Epithelial cell of alveolus of lung (primary cell): Measurements from ENCODE around the gene CDHR2. TPM values are rescaled to one million over a fixed set of nuclear protein-coding genes. Genes with fewer than 3 reads are reported as not detected.

Experiments used
- total RNA-seq: library from RNA; depleted of rRNA; stranded (reverse); fragments of >200 nt; gene quantifications from 2 replicates; pipeline ENCODE4 v1.2.1, GENCODE V29; 2015

The CDHR2 gene
- not detected in 2 replicates for total RNA-seq

DNA sequence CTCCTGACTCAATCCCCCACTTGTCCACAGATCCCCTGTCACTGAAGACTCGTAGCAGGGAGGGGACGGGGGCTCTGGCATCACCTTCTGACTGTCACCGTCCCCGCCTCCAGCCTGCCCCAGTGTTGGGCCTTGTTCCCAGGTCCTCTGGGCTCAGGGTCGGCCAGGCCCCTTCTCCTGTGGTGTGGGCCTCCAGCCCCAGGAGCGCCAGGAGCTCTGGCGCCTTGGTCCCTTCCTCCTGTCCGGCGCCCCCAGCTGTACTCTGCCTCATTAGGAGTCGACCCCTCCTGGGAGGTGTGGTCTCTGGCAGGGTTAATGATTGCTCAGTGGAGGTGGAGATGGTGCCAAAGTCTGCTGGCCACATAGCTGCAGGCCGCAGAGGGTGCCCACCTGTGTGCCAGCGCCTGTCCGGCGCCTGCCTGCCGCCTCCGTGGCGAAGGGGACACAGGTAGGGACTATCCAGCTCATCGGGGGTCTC, at the start of gene CDHR2:
Gene CDHR2 (plus strand): TSS at position 376 of the 478 bp plus-strand sequence. CDS start 16,011 bp downstream, outside the sequence.

DNA sequence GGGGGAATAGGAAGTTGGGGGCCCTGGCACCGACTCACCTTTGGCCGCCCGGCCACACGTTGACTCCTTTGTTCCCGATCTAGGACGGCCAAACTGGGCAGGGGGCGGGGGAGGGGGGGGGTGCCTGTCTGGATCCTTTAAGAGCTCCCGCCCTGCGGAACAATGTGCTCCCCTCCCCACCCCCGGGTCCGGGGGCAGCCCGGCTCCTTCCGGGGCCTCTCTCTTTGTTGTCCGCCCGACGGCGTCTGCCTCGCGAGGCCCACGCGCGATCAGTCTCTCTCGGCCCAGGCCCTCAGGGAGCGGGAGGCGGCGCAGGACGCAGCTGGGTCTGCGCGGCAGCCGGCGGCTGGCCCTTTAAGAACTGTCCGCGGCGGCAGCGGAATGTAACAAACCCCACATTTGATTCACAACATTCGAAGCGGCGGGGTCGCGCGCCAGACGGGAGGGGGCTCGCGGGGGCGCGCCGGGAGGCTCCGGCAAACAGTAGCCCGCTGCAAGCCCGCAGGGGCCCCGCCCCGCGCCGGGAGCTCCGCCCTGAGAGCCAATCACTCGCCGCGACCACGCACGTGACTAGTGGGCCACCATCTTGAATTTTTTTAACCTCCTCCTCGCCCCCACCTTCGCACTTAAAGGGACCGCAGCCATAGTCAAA, 12.1 kb upstream of the CDHR2 start, which contains the start of gene RNF44:
Gene RNF44 (minus strand): TSS at position 501 of the 652 bp plus-strand sequence. CDS start 4,930 bp downstream, outside the sequence.

DNA sequence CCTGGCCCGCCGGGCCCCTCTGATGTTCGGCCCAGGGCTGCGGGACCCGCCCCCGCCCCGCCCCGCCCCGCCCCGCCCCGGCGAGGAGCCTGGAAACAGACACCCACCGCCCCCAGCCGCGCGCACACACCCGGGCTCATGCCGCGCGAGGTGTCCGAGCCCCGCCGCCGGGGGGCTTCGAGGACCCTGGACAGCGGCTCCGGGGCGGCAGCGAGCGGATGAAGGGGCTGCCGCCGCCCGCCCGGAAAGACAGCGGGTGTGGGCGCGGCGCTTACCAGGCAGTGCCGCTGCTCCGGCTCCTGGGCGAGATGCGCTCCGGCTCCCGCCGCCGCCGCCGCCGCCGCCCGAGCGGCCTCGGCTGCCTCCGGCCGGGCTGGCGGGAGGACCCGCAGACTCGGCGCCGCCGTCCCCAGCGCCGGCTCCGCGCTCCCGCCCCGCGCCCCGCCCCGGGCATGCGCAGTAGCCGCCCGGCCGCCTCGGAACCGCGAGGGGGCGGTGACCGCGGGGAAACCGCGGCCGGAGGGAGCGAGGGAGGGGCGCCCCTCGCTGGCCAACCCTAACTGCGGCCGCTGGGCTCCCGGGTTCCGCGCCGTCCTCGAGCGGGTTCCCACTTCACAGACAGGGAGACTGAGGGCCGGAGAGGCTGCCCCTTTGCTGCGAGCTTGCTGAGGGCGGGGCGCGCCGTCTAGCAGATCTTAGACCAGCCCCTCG, 60.7 kb downstream of the CDHR2 start, which contains the start of gene GPRIN1:
Gene GPRIN1 (minus strand): TSS at position 433 of the 711 bp plus-strand sequence. CDS start 10,322 bp downstream, outside the sequence.

GRCh38 chr5:176629853-176630680, 80.9 kb downstream of the CDHR2 start, which contains the start of the genes EIF4E1B and SNCB:
Gene EIF4E1B (plus strand): TSS chr5:176630675. CDS start chr5:176642788, 12,113 bp downstream.
Gene SNCB (minus strand): TSS chr5:176630534. CDS start chr5:176629654, 880 bp downstream.

Other genes with a start within 250 kb of the CDHR2 start
- gene KIAA1191, start 187.6 kb upstream of the CDHR2 start, total RNA-seq: 90.2 and 106 TPM in 2 replicates
- 5.7 and 20.5 TPM in 2 replicates for gene ARL10, start 183.9 kb upstream of the CDHR2 start, total RNA-seq
- 7.4 and 14.0 TPM in 2 replicates for gene NOP16, start 160.7 kb upstream of the CDHR2 start, total RNA-seq
- 110 and 210 TPM in 2 replicates for gene HIGD2A, start 160.6 kb upstream of the CDHR2 start, total RNA-seq
- 75.3 and 96.3 TPM in 2 replicates for gene CLTB, start 132.8 kb upstream of the CDHR2 start, total RNA-seq
- gene FAF2, start 101.0 kb upstream of the CDHR2 start, total RNA-seq: 41.0 and 47.1 TPM in 2 replicates
- 5.6 and 11.5 TPM in 2 replicates for gene RNF44, start 11.9 kb upstream of the CDHR2 start, total RNA-seq
- gene GPRIN1, start 60.8 kb downstream of the CDHR2 start, total RNA-seq: 4.5 and 12.0 TPM in 2 replicates
- not detected in 2 replicates for gene SNCB, start 81.2 kb downstream of the CDHR2 start, total RNA-seq
- not detected in 2 replicates for gene EIF4E1B, start 81.3 kb downstream of the CDHR2 start, total RNA-seq
- gene TSPAN17, start 98.1 kb downstream of the CDHR2 start, total RNA-seq: 19.1 and 36.1 TPM in 2 replicates